Subcutaneous adipose tissue (tissue), 4 donors: ENCODE results near the gene EFCAB6. TPM values are rescaled to one million over a fixed set of nuclear protein-coding genes. Genes with fewer than 3 reads are reported as not detected.

Experiments
- CTCF ChIP-seq: fragments of 450-650 bp; IDR thresholded peaks from one replicate; pipeline ENCODE4 v1.5.1; 2016; ENCODE audit warnings: low read depth, mild to moderate bottlenecking, control low read depth, antibody characterized with exemption, moderate library complexity
- total RNA-seq, 4 donors: library from RNA; depleted of rRNA; stranded (reverse); fragments of >200 nt; gene quantifications; one replicate each; pipeline ENCODE4 v1.1.0, GENCODE V29; 2016

The EFCAB6 gene
- total RNA-seq, 4 donors from 2014 or later: 2.1 to 4.0 (median 2.4) TPM

- no peak for TF ChIP-seq CTCF
Observed at GRCh38 chr22:43520632-43521039, 291.5 kb downstream of the EFCAB6 start.

- TF ChIP-seq CTCF: no peak
Observed at GRCh38 chr22:43516996-43517635, 295.0 kb downstream of the EFCAB6 start.

- no peak for TF ChIP-seq CTCF
Observed at GRCh38 chr22:43516386-43516785, 295.7 kb downstream of the EFCAB6 start.

- TF ChIP-seq CTCF: no peak
Observed at GRCh38 chr22:43515902-43516301, 296.2 kb downstream of the EFCAB6 start.

GRCh38 chr22:43515411-43515810 is 296.7 kb downstream of the EFCAB6 start:
- TF ChIP-seq CTCF: no peak

- no peak for TF ChIP-seq CTCF
Observed at GRCh38 chr22:43514476-43515157, 297.5 kb downstream of the EFCAB6 start.

- no peak for TF ChIP-seq CTCF
Observed at GRCh38 chr22:43512279-43512678, 299.8 kb downstream of the EFCAB6 start.
